NCI-H128 (cell line): Measurements from ENCODE around the gene ANKRD28.

ENCODE experiments used
- DNase-seq: peaks from one replicate; lab custom pipeline; 2025; ENCODE audit not compliant: unreplicated experiment; lab: John Stamatoyannopoulos, UW

The ANKRD28 gene

DNA sequence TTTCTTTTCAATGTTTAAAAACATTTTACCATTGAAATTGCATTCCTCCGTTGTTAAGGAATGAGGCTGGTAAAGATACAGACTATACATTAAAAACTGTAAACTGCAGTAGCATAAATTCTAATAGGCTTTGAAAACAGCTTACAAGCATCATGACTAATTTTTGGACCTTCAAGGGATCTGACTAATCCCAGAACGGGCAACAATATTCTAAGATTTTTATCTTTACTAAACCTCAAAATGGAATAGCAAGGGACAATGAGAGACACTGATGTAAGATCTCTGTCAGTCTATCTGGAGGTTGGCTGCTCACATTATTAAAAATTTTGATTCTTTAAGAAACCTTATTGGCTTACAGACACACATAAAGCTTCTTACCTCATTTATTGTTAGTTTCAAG, 121.5 kb downstream of the ANKRD28 start:
- DNase-seq: no peak

DNA sequence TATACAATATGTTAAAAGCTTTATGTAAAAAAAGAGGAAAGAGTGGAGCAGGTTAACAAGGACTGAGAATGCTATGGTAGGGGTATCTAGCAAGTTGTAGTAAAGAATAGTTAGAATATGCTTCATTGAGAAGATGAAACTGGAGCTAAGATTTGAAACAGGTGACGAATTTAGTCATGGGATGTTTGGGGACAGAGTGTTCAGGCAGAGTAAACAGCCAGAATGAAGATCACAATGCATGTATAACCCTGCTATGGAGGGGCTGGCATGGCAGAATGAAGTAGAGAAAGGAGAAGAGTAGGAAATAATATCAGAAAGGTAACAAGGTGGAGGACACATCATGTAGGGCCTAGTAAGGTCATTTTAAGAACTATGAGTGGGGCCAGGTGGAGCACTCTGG, 124.2 kb downstream of the ANKRD28 start:
- DNase-seq: no peak

- no peak for DNase-seq
Measured at GRCh38 chr3:15667484-15667883, 130.3 kb downstream of the ANKRD28 start.

DNA sequence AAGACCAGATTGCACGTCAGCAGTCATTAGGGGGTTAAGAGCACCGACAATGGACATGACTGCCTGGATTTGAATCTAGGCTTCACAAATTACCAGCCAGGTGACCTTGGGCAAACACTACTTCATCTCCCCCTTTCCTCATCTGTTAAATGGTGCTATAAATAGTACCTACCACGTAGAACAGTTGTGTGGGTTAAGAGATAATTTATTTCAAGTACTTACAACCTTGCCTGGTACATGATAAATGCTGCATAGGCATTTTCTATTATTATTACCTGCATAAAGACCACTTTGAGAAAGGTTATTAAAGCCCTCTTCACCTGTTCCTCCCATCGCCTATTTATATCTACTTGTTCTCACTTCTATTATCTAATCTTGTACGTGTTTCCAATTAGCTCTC, 131.5 kb downstream of the ANKRD28 start:
- DNase-seq: no peak

- no peak for DNase-seq
Measured at GRCh38 chr3:15665510-15666150, 132.1 kb downstream of the ANKRD28 start.

DNA sequence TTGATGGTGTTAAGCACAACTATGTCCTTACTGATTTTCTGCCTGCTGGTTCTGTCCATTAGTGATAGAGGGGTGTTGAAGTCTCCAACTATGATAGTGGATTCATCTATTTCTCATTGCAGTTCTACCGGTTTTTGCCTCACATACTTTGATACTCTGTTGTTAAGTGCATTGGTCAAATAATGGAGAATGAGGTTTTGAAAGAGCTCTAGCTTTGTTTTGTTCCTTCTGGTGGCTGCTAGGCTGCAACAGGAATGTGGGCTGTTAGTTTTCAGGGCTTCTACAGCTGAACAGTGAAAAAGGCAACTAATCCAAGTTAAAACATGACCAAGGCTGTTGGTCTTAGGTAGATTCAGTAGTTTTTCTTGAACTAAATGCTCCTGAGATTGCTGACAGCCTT, 133.6 kb downstream of the ANKRD28 start:
- no peak for DNase-seq

GRCh38 chr3:15660055-15660935, 137.5 kb downstream of the ANKRD28 start:
- DNase-seq: no peak

DNA sequence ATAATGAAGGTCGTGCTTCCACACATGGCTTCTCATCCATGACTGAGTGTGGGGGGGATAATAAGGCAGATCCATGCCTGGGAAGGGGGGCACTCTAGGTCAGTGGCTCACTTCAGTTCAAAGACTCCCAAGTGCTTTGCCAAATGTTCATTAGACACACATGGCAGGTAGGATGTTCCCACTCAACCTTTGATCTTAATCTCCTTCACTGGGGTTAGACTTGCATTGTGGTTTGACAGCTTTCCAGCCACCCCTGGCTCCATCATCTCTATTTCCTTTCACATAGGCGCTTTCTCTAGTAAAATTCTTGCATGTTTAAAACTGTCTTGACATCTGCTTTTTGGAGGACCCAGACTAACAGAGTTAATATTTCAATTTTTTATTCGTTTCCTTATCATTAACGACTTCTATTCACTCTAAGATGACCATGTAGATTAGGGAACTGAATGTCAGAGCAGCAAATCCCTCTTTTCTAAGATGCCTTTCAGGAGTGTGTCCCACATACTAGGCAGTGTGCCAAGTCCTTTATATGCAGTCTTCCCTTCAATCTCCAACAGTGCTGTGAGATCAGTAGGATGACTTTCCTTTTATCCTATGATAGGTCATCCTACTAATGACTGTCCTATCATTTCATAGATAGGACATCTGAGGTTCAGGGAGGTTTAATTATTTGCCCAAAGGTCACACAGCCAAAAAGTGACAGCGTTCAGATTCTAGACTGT, 138.4 kb downstream of the ANKRD28 start:
- no peak for DNase-seq

DNA sequence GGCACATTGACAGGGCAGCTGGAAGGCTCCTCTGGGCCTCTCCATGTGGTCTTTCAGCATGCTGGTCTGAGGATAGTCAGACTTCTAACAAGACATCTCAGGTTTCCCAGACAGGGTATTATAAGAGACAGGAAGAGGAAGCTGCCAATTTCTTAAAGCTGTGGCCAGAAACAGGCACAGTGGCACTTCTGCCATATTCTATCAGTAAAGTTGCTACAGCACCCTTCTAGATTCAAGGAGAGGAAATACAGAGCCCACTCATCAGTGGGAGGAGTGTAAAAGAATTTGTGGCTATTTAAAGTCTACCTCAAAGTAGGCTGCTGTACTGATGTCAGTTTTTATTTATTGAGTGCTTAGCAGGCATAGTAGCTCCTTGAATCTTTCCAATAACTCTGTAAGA, 140.8 kb downstream of the ANKRD28 start:
- DNase-seq: no peak

DNA sequence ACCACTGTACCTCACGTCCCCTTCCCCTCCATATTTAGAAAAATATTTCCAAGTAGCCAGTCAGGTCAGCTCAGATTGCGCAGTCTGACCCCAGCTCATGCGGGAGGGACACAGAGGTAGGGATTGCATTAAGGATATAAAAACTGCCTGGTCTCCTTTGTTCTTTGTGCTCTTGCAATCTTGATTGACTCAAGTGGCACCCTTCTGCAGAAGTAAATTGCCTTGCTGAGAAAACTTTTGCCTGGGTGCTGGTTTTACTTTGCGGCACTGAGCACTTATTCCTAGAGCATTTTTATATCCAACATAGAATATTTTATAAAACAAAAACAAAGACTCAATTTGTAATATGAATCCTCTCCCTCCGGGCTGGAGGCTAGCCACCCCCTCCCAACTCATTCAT, 141.4 kb downstream of the ANKRD28 start:
- no peak for DNase-seq

- no peak for DNase-seq
Measured at GRCh38 chr3:15654891-15655290, 142.9 kb downstream of the ANKRD28 start.

DNA sequence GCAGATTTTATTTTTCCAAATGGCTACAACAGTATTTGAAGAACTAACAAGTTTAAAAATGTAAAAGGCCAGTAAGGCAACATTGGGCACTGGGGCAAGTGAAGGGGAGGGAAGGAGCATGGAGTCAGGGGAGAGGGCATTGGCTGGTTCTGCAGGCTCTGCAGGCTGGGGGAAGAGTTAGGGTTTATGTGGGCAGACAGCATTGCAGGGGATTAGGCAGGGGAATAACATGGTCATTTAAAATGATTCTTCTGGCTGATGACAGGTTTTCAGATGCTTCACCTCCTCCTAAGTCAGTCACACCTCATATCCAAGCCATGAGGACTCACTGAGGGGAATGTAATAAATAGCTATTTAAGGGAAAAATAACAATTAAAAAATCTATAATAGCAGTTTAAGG, 143.7 kb downstream of the ANKRD28 start:
- no peak for DNase-seq

GRCh38 chr3:15653321-15653720, 144.5 kb downstream of the ANKRD28 start:
- DNase-seq: no peak

DNA sequence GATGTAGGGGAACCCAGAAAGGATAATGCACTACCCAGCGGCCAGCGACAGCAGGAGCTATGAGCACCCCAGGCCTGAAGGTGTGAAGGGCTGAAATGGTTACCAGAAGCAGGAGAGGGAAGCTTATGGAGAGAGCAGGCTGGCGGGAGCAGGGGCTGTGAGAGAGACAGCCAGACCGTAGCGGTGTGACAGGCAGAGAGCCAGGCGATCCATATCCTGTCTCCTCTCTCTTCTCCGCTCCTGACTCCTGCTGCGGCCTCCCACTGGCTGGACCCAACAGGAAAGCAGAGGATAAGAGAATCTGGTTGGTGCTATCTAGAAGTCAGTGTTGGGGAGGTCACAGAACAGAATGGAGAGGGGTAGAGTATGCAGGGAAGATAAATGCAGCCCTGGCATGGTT, 146.4 kb downstream of the ANKRD28 start:
- DNase-seq: no peak

- DNase-seq: no peak
Measured at GRCh38 chr3:15649858-15650257, 147.9 kb downstream of the ANKRD28 start.

GRCh38 chr3:15649341-15649740, 148.4 kb downstream of the ANKRD28 start:
- no peak for DNase-seq

DNA sequence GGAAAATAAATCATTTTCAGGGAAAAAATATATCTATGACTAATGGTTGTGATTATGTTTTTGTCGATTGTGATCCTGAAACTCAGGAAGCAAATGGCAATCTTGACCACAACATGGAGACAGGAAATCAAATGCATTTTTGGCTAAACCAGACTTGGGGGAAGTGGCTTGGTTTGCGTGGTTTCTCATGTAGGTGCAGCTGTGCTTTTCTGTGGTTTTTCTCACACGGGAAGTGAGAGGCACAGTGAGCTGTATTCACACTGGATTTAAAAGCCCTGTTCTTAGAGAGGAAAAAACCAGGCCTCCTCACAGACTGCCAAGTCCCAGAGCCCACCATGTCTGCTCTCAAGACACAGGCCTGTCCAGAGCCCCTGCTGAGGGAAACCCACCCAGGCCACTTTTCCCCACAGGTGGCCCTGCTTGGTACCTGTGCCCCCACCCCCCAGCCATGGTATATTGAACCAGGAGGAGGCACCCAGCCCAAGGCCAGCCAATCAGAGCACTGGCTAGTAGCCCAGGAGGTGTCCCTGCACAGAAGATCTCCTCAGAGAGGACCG, 150.1 kb downstream of the ANKRD28 start:
- DNase-seq: no peak

DNA sequence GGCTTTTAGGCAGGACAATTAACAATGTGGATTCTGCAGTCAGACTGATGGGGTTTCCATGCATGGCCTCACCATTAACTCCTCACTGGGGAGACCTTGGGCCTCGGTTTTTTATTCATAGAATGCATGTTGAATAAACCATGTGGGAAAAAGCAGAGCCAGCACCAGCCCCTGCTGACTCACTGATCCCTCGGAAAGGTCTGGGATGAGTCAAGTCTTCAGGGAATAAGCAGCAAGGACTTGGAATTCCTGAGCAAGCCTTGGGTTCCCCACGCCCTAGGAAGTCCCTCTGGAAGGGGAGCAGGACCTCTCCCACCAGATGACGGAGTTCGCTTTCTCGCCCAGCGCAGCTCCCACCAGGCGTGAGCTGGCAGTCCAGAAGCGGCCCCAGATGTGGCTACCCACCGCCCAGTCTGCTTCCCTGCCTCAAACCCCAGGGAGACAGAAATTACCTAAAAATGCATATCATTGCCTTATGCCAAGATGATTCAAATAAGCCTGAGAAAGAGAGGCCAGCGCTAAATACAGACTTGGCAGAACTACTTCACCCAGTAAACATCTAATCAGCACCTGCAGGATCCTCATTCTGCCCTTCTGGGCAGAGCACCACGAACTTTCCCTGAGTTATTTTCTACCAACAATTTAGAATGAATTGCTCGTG, 150.8 kb downstream of the ANKRD28 start:
- DNase-seq: no peak

DNA sequence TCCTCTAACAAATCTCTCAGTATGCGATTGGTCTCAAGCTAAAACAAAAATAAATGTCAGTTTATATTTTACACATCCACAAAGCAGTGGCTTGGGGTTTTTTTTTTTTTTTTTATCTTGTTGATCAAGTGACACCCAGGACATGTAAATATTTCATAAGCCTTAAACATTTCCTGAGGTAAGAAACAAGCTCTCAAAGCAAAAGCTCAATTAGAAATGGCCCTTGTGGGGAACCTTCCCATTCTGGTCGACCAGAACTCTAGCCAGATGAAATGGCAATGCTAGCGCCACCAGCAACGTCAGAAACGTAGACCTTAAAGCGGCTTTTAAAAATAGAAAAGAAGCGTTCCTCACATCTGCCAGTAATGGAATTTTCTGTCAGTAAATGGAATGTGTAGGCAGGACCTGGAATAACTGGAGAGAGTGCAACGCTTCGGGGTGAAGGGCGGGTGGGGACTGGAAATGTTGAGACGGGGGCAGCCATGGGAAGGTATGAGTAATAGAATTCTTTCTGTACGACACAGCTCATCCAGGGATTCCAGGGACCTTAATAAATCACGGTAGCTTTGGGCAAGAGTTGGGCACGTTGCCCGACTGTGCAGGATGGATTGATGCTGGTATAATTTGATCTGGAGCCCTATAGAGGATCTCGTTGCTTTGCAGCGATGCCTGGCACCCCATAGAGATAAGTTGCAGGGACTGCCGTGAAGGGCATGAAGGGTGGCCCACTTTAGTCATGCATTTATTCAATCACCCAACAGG, 151.9 kb downstream of the ANKRD28 start:
- no peak for DNase-seq

DNA sequence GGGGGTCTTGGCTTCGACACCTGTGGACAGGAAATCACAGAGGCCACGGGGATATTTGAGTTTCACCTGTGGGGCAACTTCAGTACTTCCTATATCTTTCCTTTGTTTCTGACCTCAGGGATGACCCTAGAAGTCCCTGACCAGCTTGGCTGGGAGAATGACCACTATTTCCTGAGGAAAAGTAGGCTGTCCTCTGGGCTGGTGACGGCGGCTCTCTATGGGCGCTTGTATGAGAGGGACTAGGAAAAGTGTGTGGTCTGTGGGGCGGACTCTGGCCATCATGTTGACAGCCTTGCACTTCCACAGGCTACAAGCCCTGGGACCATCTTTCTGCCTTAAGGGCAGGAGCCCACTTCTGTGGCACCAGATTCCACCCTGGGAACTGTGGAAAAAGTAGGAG, 152.5 kb downstream of the ANKRD28 start:
- no peak for DNase-seq
